22Rv1 (cell line): ENCODE measurements around the gene AGFG2.

ENCODE experiments used
- H3K27ac ChIP-seq: fragments of 450-650 bp; 2 replicates; pipeline ENCODE4 v1.5.1; 2017
- CTCF ChIP-seq: fragments of 450-650 bp; IDR thresholded peaks from 2 replicates; pipeline ENCODE4 v1.5.1; 2017; ENCODE audit warnings: mild to moderate bottlenecking
- ZFX ChIP-seq: fragments of 450-650 bp; IDR thresholded peaks from 2 replicates; pipeline ENCODE4 v1.6.1; 2017; ENCODE audit warnings: antibody characterized with exemption, borderline replicate concordance

Gene AGFG2

GRCh38 chr7:100504887-100505611 lies 34.0 kb upstream of the AGFG2 start:
- TF ChIP-seq CTCF (no peak), ZFX (no peak)
- H3K27ac ChIP-seq, result no peak overlapping the region

GRCh38 chr7:100506356-100506923 lies 32.6 kb upstream of the AGFG2 start:
- H3K27ac ChIP-seq, result no peak overlapping the region
- no peak for TF ChIP-seq ZFX
- no peak for TF ChIP-seq CTCF

- no peak overlapping the region for H3K27ac ChIP-seq
- no peak for TF ChIP-seq ZFX
- TF ChIP-seq CTCF, result no peak
Observed at GRCh38 chr7:100509231-100509630, 29.8 kb upstream of the AGFG2 start.

GRCh38 chr7:100510437-100511239 lies 28.4 kb upstream of the AGFG2 start:
- H3K27ac ChIP-seq, result no peak overlapping the region
- TF ChIP-seq CTCF (no peak), ZFX (no peak)

- TF ChIP-seq CTCF, result no peak
- no peak for TF ChIP-seq ZFX
- H3K27ac ChIP-seq, result no peak overlapping the region
Observed at GRCh38 chr7:100513212-100513810, 25.7 kb upstream of the AGFG2 start.

- H3K27ac ChIP-seq, result no peak overlapping the region
- TF ChIP-seq ZFX (no peak), CTCF (no peak)
Observed at GRCh38 chr7:100515072-100515532, 23.9 kb upstream of the AGFG2 start.
